Skeletal muscle satellite cell (primary cell): ENCODE data around the gene DNAL1. TPM values are rescaled to one million over a fixed set of nuclear protein-coding genes. Genes with fewer than 3 reads are reported as not detected.

Source experiments
- H3K27me3 ChIP-seq: 2 replicates; pipeline ENCODE4 v1.7.0; 2013; ENCODE audit warnings: low read length; ENCODE audit not compliant: control insufficient read depth, insufficient read depth
- H3K36me3 ChIP-seq: 2 replicates; pipeline ENCODE4 v1.7.0; 2013; ENCODE audit warnings: mild to moderate bottlenecking, control low read depth, low read length; ENCODE audit not compliant: insufficient read depth
- H3K4me1 ChIP-seq: 2 replicates; pipeline ENCODE4 v1.7.0; 2013; ENCODE audit warnings: low read length; ENCODE audit not compliant: control insufficient read depth, insufficient read depth
- H3K4me2 ChIP-seq: 2 replicates; pipeline ENCODE4 v1.7.0; 2013; ENCODE audit warnings: mild to moderate bottlenecking, low read length
- H3K4me3 ChIP-seq: 2 replicates; pipeline ENCODE4 v1.7.0; 2013; ENCODE audit warnings: low read length
- H3K9ac ChIP-seq: 2 replicates; pipeline ENCODE4 v1.7.0; 2013; ENCODE audit warnings: mild to moderate bottlenecking, low read depth, low read length, moderate library complexity
- H3K9me3 ChIP-seq: replicated peaks from 2 replicates; pipeline ENCODE4 v1.7.0; 2013; ENCODE audit warnings: mild to moderate bottlenecking, control low read depth, low read length
- total RNA-seq: library from RNA; depleted of rRNA; stranded (reverse); fragments of >200 nt; gene quantifications from 2 replicates; pipeline ENCODE4 v1.2.3, GENCODE V29; 2012; rRNA removed

DNAL1 gene
- 7.9 and 10.9 TPM in 2 replicates for total RNA-seq

DNA sequence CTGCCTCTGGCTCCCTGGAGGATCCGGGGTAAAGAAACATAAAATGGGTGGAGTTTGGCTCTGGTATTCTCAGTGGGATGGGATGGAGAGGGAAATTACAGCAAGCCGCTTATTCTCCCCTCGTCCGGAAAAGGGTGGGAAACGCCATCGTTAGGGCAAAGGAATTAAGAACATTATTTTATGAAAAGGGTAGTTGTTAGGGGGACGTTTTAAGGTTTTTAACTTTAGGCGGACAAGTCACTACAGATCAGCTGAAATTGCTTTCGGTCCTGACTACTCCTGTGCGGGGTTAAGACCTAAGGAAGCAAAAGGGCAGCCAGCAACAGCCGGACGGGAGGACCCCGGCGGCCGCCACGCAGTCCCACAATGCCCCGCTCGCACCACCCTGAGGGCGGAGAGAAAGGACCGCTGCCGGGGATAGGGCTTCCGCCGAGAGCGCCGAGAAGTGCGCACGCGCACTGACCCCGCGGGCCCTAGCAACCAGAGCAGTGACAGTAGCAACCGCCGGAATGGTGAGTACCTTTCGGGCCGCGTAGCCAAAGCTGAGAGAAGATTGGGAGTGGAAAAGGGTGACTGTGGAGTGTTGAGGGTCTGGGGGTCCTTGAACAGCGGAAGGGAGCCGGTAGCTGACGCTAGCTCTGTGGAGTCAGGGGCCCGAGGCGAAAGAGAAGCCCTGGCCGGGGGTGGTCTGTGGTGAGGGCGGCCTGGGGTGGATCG is at the start of gene DNAL1:
Gene DNAL1 (plus strand): TSS at position 456 of the 717 bp plus-strand sequence. CDS start 54 bp downstream, at position 510.
- peak within 1 kb of the TSS; percentile 91 for H3K9ac ChIP-seq
- peak within 1 kb of the TSS; percentile 77 for H3K4me2 ChIP-seq
- H3K4me1 ChIP-seq, result peaks cover 18% of the 10 kb centered on the region
- no peaks in the 10 kb centered on the region for H3K9me3 ChIP-seq
- H3K27me3 ChIP-seq, result no peaks in the 10 kb centered on the region
- peak within 1 kb of the TSS; percentile 90 for H3K4me3 ChIP-seq
- no peaks in the 10 kb centered on the region for H3K36me3 ChIP-seq

GRCh38 chr14:73599499-73599898 is 45.3 kb upstream of the DNAL1 start:
- peaks cover 11% of the 10 kb centered on the region for H3K27me3 ChIP-seq
- no peaks in the 10 kb centered on the region for H3K9me3 ChIP-seq
- no peak overlapping the region for H3K9ac ChIP-seq
- no peak overlapping the region for H3K4me2 ChIP-seq
- no peaks in the 10 kb centered on the region for H3K36me3 ChIP-seq
- no peaks in the 10 kb centered on the region for H3K4me1 ChIP-seq
- no peak overlapping the region for H3K4me3 ChIP-seq

DNA sequence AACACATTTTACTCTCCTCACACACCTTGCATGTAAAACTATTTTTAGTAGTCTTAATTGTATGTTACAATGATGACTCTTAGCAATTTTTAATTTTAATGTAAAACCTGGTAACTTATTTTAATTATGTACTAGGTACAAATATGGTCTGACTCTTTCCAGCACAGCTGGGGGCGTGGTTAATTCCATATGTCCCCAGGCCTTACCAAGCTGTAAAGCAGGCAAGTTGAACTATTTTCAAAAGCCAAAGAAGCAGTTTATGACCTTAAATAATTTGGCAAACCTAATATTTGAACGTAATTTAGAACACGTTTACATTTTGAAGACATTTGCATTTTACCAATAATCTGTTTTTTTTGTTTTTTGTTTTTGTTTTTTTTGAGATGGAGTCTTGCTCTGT is 41.8 kb upstream of the DNAL1 start:
- Histone ChIP-seq H3K4me1 (no peaks in the 10 kb centered on the region), H3K4me2 (no peak overlapping the region), H3K9me3 (no peaks in the 10 kb centered on the region), H3K9ac (no peak overlapping the region), H3K4me3 (no peak overlapping the region), H3K27me3 (peaks cover 11% of the 10 kb centered on the region), H3K36me3 (no peaks in the 10 kb centered on the region)

DNA sequence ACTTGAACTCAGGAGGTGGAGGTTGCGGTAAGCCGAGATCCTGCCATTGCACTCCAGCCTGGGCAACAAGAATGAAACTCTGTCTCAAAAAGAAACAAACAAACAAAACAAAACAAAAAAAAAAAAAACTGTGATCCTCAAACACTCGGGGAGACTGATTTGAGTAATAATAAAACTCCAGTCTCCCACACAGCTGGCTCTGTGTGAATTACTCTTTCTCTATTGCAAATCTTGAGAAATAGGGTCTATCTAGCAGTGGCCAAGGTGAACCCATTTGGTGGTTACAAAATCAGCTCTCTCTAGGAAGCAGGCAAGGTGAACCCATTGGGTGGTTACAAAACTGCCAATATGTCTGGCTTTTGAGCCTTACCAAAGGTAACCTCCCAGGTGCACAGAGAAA is 38.5 kb upstream of the DNAL1 start:
- H3K4me2 ChIP-seq, result no peak overlapping the region
- H3K9ac ChIP-seq, result no peak overlapping the region
- H3K27me3 ChIP-seq, result no peaks in the 10 kb centered on the region
- H3K36me3 ChIP-seq, result no peaks in the 10 kb centered on the region
- H3K4me3 ChIP-seq, result no peak overlapping the region
- H3K4me1 ChIP-seq, result no peaks in the 10 kb centered on the region
- peaks cover 2% of the 10 kb centered on the region for H3K9me3 ChIP-seq

GRCh38 chr14:73607241-73607640 is 37.5 kb upstream of the DNAL1 start:
- Histone ChIP-seq H3K9me3 (peaks cover 2% of the 10 kb centered on the region), H3K4me1 (no peaks in the 10 kb centered on the region), H3K9ac (no peak overlapping the region), H3K4me2 (no peak overlapping the region), H3K36me3 (no peaks in the 10 kb centered on the region), H3K27me3 (no peaks in the 10 kb centered on the region), H3K4me3 (no peak overlapping the region)

DNA sequence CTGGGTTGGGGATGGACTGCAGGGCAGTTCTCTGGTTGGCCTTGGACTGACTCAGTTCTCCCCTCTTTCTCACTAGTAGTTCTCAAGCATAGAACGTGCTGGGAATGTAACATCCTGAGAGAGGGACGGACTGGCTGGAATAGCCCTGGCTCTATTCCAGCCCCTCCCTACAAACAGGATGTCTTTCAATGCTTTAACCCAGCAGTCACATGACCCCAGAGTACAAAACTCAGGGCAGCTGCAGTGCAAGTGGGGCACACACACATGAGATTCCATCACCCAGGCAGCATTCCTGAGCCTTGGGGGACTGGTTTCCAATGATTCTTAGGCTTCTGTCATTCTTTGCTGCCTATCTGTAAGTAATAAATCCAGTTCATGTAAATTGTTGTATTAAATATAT is 34.1 kb upstream of the DNAL1 start:
- Histone ChIP-seq H3K4me1 (no peaks in the 10 kb centered on the region), H3K4me2 (no peak overlapping the region), H3K4me3 (no peak overlapping the region), H3K9ac (no peak overlapping the region), H3K36me3 (no peaks in the 10 kb centered on the region), H3K27me3 (no peaks in the 10 kb centered on the region), H3K9me3 (peaks cover 2% of the 10 kb centered on the region)

DNA sequence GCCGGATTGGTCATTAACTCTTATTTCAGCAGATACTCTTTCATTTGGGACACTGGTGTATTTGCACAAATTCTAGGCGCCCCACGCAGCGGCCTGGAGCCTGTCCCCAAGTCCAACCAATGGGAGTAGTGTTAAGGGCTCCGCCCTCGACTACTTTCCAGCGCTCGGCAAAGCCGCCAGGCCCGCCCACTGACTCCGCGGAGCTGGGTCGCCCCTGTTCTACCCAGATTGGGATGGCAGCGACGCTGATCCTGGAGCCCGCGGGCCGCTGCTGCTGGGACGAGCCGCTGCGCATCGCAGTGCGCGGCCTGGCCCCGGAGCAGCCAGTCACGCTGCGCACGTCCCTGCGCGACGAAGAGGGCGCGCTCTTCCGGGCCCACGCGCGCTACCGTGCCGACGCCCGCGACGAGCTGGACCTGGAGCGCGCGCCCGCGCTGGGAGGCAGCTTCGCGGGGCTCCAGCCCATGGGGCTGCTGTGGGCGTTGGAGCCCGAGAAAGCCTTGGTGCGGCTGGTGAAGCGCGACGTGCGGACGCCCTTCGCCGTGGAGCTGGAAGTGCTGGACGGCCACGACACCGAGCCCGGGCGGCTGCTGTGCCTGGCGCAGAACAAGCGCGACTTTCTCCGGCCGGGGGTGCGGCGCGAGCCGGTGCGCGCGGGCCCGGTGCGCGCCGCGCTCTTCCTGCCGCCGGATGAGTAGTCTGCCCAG is 32.3 kb upstream of the DNAL1 start, which contains the start of gene ACOT6:
Gene ACOT6 (plus strand): TSS at position 179 of the 707 bp plus-strand sequence. CDS start 55 bp downstream, at position 234.
- Histone ChIP-seq H3K4me2 (peak within 1 kb of the TSS; percentile 90), H3K9me3 (peaks cover 2% of the 10 kb centered on the region), H3K27me3 (no peaks in the 10 kb centered on the region), H3K36me3 (no peaks in the 10 kb centered on the region), H3K4me1 (no peaks in the 10 kb centered on the region), H3K9ac (peak within 1 kb of the TSS; percentile 57), H3K4me3 (peak within 1 kb of the TSS; percentile 77)

GRCh38 chr14:73613046-73613383 is 31.8 kb upstream of the DNAL1 start:
- Histone ChIP-seq H3K4me1 (no peaks in the 10 kb centered on the region), H3K27me3 (no peaks in the 10 kb centered on the region), H3K9ac (peak overlapping the region; percentile 57)

GRCh38 chr14:73613419-73613963 is 31.3 kb upstream of the DNAL1 start:
- H3K4me1 ChIP-seq, result no peaks in the 10 kb centered on the region
- H3K4me2 ChIP-seq, result peak overlapping the region; percentile 90
- H3K36me3 ChIP-seq, result no peaks in the 10 kb centered on the region
- no peak overlapping the region for H3K9ac ChIP-seq
- H3K27me3 ChIP-seq, result no peaks in the 10 kb centered on the region
- H3K9me3 ChIP-seq, result peaks cover 2% of the 10 kb centered on the region
- H3K4me3 ChIP-seq, result no peak overlapping the region

More at GRCh38 chr14:73613046-73613383, 31.8 kb upstream of the DNAL1 start:
- no peaks in the 10 kb centered on the region for H3K36me3 ChIP-seq
- peaks cover 2% of the 10 kb centered on the region for H3K9me3 ChIP-seq
- peak overlapping the region; percentile 90 for H3K4me2 ChIP-seq
- H3K4me3 ChIP-seq, result peak overlapping the region; percentile 77

DNA sequence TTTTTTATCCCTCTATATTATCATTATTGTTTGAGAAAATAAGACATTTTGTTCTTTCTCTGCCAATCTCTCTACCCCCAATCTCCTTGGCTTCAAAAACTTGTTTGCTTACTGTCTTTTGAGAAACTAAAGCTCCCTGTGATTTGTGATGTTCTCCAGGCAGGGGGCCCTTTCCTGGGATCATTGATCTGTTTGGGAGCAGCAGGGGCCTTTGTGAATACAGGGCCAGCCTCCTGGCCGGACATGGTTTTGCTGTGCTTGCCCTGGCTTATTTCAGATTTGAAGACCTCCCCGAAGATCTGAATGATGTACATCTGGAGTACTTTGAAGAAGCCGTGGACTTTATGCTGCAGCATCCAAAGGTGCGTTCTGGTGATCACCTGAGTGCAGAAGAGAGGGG is 28.0 kb upstream of the DNAL1 start:
- Histone ChIP-seq H3K4me2 (no peak overlapping the region), H3K36me3 (no peaks in the 10 kb centered on the region), H3K27me3 (peaks cover 7% of the 10 kb centered on the region), H3K4me3 (no peak overlapping the region), H3K4me1 (no peaks in the 10 kb centered on the region), H3K9me3 (no peaks in the 10 kb centered on the region), H3K9ac (no peak overlapping the region)

GRCh38 chr14:73619524-73619923 is 25.3 kb upstream of the DNAL1 start:
- no peak overlapping the region for H3K4me2 ChIP-seq
- H3K9me3 ChIP-seq, result no peaks in the 10 kb centered on the region
- H3K9ac ChIP-seq, result no peak overlapping the region
- no peaks in the 10 kb centered on the region for H3K36me3 ChIP-seq
- no peak overlapping the region for H3K4me3 ChIP-seq
- no peaks in the 10 kb centered on the region for H3K4me1 ChIP-seq
- peaks cover 7% of the 10 kb centered on the region for H3K27me3 ChIP-seq
